Transverse colon (tissue), 4 donors: ENCODE results near the gene DIAPH3.

ENCODE experiments used
- EP300 ChIP-seq: sonication (generic); formaldehyde crosslinking; IDR thresholded peaks from one replicate; pipeline ENCODE4 v1.6.1; 2017; ENCODE audit warnings: antibody characterized with exemption, low read depth
- POLR2A ChIP-seq: fragments of 450-650 bp; IDR thresholded peaks from one replicate; pipeline ENCODE4 v1.6.1; 2016; ENCODE audit warnings: antibody characterized with exemption, mild to moderate bottlenecking, moderate library complexity
- POLR2AphosphoS5 ChIP-seq, 3 donors: sonication (generic); formaldehyde crosslinking; IDR thresholded peaks; one replicate each; pipeline ENCODE4 v1.6.1; 2016; ENCODE audit warnings: antibody characterized with exemption in 3 of 3
- TF ChIP-seq, protein P1 (sequence below), 5 experiments: fragments of 200-600 bp in 3 of 5; fragments of 450-650 bp in 2 of 5; sonication (generic) in 3 of 5; IDR thresholded peaks; 1 replicate in 2 of 5; 2 replicates in 3 of 5; pipeline ENCODE4 v1.5.1; 2016 to 2017; ENCODE audit warnings: antibody characterized with exemption in 5 of 5, inconsistent platforms in 3 of 5, mild to moderate bottlenecking in 2 of 5, moderate library complexity in 1 of 5

DNA sequence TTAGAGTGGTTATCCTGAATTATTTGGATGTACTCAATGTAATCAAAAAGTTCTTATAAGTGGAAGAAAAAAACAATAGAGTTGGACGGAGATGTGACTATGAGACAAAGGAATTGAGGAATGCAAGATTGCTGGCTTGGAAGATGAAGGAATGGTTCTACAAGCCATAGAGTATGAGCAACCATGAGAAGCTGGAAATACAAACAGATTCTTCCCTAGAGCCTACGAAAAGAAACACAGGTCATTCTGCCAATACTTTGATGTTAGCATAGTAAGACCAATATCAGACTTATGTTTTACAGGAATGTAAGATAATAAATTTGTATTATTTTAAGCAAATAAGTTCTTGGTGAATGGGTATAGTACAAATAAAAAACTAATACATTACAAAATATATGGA lies 249.2 kb downstream of the DIAPH3 start:
- TF ChIP-seq, protein P1, sequence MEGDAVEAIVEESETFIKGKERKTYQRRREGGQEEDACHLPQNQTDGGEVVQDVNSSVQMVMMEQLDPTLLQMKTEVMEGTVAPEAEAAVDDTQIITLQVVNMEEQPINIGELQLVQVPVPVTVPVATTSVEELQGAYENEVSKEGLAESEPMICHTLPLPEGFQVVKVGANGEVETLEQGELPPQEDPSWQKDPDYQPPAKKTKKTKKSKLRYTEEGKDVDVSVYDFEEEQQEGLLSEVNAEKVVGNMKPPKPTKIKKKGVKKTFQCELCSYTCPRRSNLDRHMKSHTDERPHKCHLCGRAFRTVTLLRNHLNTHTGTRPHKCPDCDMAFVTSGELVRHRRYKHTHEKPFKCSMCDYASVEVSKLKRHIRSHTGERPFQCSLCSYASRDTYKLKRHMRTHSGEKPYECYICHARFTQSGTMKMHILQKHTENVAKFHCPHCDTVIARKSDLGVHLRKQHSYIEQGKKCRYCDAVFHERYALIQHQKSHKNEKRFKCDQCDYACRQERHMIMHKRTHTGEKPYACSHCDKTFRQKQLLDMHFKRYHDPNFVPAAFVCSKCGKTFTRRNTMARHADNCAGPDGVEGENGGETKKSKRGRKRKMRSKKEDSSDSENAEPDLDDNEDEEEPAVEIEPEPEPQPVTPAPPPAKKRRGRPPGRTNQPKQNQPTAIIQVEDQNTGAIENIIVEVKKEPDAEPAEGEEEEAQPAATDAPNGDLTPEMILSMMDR (IDR thresholded peaks at IDR 0.05) = no peak
- TF ChIP-seq POLR2A = no peak
- no peak for TF ChIP-seq POLR2AphosphoS5 (IDR thresholded peaks at IDR 0.05)
- no peak for TF ChIP-seq EP300
